Measurements from ENCODE around the gene EPB41.

DNA sequence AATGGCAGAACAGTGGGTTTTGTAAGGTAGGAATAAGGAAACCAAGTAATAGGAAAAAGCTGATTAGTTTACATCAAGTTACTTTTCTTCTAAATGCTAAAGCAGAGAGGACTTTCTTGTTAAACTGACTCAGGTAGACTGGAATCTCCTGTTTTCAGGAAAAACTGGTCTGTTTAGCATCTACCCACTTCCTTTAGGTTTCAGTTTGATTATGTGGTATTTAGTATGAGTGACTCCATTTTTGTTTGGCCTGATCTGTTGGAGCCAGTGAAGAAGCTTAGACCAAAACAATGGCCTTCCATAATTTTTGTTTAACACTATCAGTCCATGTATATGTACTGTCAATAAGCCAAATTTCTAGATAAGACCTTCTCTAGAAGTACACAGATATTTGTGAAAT, 88.4 kb downstream of the EPB41 start:
- TF ChIP-seq EZH2phosphoT487 (IDR thresholded peaks at IDR 0.05; ENCODE audit: insufficient read depth, low read depth) (no peak), EZH2 (IDR thresholded peaks at IDR 0.05; ENCODE audit: insufficient read depth, poor library complexity, severe bottlenecking) (no peak)

Data from GM23248 (cell line).